ENCODE data around the gene GALNT17. TPM values are rescaled to one million over a fixed set of nuclear protein-coding genes. Genes with fewer than 3 reads are reported as not detected.

The GALNT17 gene
- total RNA-seq, 2 donors from 2014 or later = 0.35 to 2.4 TPM

GRCh38 chr7:71668572-71668971 is 536.6 kb downstream of the GALNT17 start:
- intact Hi-C loops (cut with DNase I) = no loop called here
- no peak for ATAC-seq

DNA sequence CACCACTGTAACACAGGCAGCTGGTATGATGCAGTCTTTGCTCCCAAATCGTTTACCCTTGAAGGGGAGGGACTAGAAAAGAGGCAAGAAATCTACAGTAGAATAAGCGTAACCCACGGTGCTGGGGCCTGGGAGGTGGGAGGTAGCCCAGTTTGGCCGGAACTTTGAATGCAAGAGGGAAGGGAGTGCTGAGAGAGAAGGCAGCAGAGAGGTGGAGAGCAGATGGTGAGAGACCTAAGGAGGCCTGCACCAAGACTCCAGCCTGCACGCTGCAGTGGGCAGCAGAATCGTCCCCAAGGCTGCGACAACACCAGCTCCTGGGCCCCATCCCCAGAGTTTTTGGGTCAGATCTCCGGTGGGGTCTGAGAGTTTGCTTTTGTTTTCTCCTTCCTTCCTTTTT is 547.5 kb downstream of the GALNT17 start:
- ATAC-seq (no peak), DNase-seq (no peak)
- intact Hi-C loops (cut with DNase I) = no loop called here

More at GRCh38 chr7:71668572-71668971, 536.6 kb downstream of the GALNT17 start:
- DNase-seq = no peak

GRCh38 chr7:71682181-71682580 is 550.2 kb downstream of the GALNT17 start:
- DNase-seq (no peak), ATAC-seq (no peak)
- intact Hi-C loops (cut with DNase I) = no loop called here

GRCh38 chr7:71682841-71683781 is 551.2 kb downstream of the GALNT17 start:
- ATAC-seq (no peak), DNase-seq (no peak)
- intact Hi-C loops (cut with DNase I) = no loop called here

GRCh38 chr7:71687286-71687685 is 555.3 kb downstream of the GALNT17 start:
- ATAC-seq (no peak), DNase-seq (no peak)
- intact Hi-C loops (cut with DNase I) = no loop called here

GRCh38 chr7:71687831-71688599 is 556.1 kb downstream of the GALNT17 start:
- intact Hi-C loops (cut with DNase I) = no loop called here
- ATAC-seq = no peak
- DNase-seq = no peak

DNA sequence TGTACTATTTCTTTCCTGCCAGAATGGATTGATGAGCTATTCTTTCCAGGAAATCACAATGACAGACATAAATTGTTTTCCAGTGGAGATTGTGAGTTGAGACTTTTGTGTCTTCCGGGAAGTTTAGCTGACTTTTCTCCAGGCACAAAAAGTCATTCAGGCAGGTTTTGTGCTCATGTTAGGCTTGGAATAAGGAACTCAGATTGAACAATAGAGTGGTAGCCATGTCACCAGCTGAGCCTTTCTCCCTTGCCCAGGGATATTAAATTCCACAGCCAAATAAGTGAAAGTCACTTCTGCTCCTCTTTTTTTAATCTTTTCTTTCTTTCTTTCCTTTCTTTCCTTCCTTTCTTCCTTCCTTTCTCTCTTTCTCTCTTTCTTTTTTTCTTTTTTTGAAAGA is 559.6 kb downstream of the GALNT17 start:
- no peak for ATAC-seq

GRCh38 chr7:71694665-71695064 is 562.7 kb downstream of the GALNT17 start:
- intact Hi-C loops (cut with DNase I) = no loop called here
- no peak for DNase-seq
- no peak for ATAC-seq

More for the DNA sequence above, 559.6 kb downstream of the GALNT17 start:
- intact Hi-C loops (cut with DNase I) = no loop called here
- no peak for DNase-seq

DNA sequence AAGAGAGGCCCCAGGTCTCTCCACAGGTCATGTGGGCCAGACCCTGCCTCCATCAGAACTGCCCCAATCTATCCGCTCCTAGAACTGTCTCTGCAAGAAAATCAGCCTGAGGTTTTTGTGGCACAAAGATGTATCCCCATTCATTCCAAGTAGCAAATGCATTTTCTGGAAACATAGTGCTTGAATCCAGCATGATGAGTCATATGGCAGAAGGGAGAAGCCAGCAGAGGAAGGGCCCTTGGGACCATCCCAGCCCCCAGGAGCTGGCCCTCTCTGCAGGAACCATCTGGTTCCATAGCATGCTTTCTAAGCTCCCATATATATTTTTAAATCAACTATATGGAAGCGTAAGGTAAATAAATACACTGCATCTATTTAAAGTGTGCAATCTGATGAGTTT is 563.2 kb downstream of the GALNT17 start:
- no peak for DNase-seq
- ATAC-seq = no peak
- intact Hi-C loops (cut with DNase I) = no loop called here

DNA sequence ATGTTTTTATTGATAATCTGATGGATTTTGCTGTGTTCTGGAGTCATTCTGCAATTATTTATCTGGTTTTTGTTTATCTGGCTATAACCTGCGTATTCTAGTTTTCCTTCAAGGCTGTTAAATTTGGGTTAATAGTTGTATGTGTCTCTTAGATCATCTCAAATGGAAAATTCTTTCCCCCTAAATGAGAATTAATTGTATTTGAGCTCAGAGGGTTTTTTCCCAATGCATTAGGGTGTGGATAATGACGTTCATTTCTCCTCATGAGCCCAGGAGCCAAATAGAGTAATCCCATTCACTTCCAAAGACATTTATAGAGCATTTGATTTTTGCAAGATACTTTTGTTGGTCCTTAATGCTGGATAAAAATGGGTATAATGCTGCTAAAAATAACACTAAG is 564.6 kb downstream of the GALNT17 start:
- ATAC-seq (no peak), DNase-seq (no peak)
- intact Hi-C loops (cut with DNase I) = no loop called here

DNA sequence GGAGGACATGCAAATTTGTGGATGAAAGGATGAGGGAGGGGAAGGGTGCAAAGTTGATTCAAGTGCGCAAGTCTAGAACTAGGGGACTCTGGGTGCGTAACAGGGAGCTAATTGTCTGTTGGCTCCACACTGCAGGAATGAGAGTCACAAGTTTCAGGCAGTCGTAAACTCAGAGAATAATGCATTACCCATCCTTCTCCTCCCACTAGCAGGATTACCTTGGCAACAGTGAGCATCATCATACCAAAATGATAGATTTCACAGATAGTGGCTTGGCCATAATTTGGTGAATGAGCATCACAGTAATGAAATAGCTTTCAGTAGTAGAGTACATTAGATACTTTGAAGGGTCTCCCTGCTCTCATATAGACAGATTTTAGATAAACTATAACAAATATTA is 565.5 kb downstream of the GALNT17 start:
- intact Hi-C loops (cut with DNase I) = no loop called here
- DNase-seq = no peak
- no peak for ATAC-seq

DNA sequence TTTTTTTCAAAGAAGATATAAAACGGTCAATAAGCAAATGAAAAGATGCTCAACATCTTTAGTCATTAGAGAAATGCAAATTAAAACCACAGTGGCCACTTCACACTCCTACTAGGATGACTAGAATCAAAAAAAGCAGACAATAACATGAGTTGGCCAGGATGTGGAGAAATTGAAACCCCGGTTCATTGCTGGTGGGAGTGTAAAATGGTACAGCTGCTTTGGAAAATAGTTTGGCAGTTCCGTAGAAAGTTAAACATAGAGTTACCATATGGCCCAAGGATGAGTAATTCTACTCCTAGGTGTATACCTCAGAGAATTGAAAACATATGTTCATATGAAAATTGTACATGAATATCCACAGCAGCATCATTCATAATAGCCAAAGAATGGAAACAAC is 573.3 kb downstream of the GALNT17 start:
- DNase-seq = no peak
- no peak for ATAC-seq
- intact Hi-C loops (cut with DNase I) = no loop called here

DNA sequence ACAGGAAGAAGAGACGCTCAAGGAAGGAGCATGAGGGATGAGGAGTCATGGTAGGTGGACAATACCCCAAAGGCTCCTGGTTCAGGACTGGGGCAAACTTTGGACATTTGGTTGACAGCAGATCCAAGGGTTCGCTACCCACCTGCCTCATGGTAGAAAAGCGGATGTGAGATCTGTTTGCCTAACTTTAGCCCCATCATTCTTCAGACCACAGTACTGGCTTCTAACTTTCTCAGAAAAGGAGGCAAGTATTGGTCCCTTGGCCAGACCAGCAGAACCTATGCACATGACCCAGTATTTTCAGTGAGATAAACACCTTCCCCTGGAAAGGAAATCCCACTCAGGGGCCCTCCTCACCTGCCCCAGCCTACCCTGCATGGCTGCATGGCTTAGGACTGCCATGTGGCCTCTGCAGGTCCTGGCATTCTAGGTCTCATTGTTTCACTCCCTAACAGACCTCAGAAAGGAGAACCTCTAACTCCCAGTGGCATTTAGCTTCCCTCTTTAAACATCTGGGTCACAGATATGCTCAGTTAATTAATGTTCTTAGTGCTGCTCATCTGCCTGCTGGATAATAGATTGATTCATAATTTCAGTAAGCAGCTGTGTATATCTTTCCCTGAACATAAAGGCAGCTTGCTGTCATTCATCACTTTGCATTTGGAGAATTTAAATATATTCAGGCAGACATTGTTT is 574.1 kb downstream of the GALNT17 start:
- no peak for DNase-seq
- ATAC-seq = no peak
- intact Hi-C loops (cut with DNase I) = no loop called here

DNA sequence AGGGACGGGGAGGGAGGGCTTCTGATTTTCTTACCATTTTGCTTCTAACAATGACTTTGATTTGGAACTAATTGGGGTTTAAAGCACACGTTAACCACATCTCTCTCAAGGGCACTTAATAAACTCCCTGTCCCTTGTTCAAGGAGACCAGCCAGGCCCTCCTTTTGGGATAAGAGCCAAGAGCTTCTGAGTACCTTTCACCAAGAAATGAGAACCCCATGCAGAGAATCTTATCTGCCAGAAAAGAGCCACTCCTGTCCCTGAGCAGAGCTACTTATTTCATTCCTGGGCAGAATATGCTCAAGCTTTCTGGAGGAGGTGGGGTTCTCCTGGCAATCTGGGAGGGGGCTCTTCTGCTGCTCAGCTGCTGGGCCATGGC is 574.6 kb downstream of the GALNT17 start:
- intact Hi-C loops (cut with DNase I) = no loop called here
- DNase-seq = no peak
- no peak for ATAC-seq

DNA sequence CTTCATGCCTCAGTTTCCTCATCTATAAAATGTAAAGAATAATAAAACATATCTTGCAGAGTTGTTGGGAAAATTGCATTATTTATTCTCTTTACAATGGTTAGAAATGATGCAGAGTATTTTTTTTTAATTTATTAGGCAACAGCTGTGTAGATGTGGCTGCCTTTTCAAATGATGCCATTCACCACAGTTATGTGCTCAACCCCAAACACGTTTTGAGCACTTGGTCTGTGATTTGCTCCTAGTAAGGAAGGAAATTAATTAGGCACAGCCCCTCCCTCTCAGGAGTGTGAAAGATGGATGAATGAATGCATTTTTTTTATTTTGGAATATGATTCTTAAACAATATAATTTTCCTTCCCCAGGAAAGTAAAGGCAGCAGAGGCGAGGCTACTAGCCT is 575.1 kb downstream of the GALNT17 start:
- intact Hi-C loops (cut with DNase I) = no loop called here
- ATAC-seq (no peak), DNase-seq (no peak)

- DNase-seq = no peak
- intact Hi-C loops (cut with DNase I) = no loop called here
- no peak for ATAC-seq
Observed at GRCh38 chr7:71708710-71709109, 576.8 kb downstream of the GALNT17 start.

- DNase-seq (no peak), ATAC-seq (no peak)
Observed at GRCh38 chr7:71710442-71710841, 578.5 kb downstream of the GALNT17 start.

DNA sequence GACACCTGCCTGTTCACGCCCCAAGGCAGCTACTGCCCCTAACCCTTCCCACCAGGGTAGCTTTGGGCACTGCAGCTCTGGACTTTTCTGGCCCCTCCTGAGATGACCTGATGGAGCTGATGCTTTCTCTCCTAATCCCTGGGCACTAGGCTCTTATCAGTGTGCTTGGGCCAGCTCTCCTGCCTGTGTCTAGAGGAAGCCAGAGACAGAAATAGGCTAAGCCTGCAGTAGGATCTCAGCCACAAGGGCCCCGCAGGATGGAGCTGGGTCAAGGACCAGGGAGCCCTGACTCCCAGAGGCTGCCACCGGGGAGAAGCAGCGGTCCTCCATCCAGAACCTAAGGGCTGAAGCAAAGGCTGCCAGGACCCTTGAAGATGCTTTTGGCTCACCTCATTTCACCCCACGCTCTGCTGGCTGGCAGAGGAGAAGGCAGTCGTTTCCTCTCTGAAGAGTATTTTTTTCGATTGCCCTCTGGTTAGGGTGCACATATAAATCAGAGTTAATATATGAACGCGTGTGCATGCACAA is 580.8 kb downstream of the GALNT17 start:
- intact Hi-C loops (cut with DNase I) = no loop called here
- DNase-seq (no peak), ATAC-seq (no peak)

More at GRCh38 chr7:71710442-71710841, 578.5 kb downstream of the GALNT17 start:
- intact Hi-C loops (cut with DNase I) = no loop called here

GRCh38 chr7:71716690-71717089 is 584.7 kb downstream of the GALNT17 start:
- DNase-seq (no peak), ATAC-seq (no peak)
- intact Hi-C loops (cut with DNase I) = no loop called here

DNA sequence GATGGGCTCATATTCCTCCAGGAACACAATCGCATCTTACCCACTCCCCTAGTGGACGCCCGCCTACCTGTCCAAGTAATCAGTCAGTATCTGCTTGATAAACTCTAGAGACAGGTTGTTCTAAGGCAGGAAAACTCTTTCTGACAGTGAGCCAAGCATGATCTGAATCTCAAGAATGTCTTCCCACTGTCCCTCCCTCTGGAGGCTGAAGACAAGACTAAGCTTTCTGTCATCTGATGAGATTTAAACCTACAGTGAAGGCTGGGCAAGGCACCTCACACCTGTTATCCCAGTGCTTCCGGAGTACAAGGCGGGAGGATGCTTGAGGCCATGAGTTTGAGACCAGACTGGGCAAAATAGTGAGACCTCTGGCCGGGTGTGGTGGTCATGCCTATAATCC is 586.6 kb downstream of the GALNT17 start:
- intact Hi-C loops (cut with DNase I) = no loop called here
- ATAC-seq (no peak), DNase-seq (no peak)

Measured in left cardiac atrium (tissue), 4 donors.